ENCODE data around the gene ABHD17B. TPM values are rescaled to one million over a fixed set of nuclear protein-coding genes. Genes with fewer than 3 reads are reported as not detected.
A peak's percentile ranks its signal among the peaks of the same experiment; 100 is the strongest.

Gene ABHD17B
- total RNA-seq, 1 donor, result 65.2 TPM

GRCh38 chr9:71879644-71880174, 31.3 kb downstream of the ABHD17B start:
- DNase-seq (ENCODE audit: low read depth in 2 of 3, low spot score in 2 of 3), result no peak

GRCh38 chr9:71878327-71879274, 32.4 kb downstream of the ABHD17B start:
- DNase-seq (ENCODE audit: low read depth in 2 of 3, low spot score in 2 of 3), result no peak

- DNase-seq (ENCODE audit: low read depth in 2 of 3, low spot score in 2 of 3), result no peak
These were observed 34.2 kb downstream of the ABHD17B start for GRCh38 chr9:71876829-71877228.

- no peak for DNase-seq (ENCODE audit: low read depth in 2 of 3, low spot score in 2 of 3)
These were observed 34.9 kb downstream of the ABHD17B start for GRCh38 chr9:71876106-71876505.

- DNase-seq (ENCODE audit: low read depth in 2 of 3, low spot score in 2 of 3), result no peak
These were observed 35.6 kb downstream of the ABHD17B start for GRCh38 chr9:71875345-71875744.

- DNase-seq (ENCODE audit: low read depth in 2 of 3, low spot score in 2 of 3), result no peak
These were observed 47.4 kb downstream of the ABHD17B start for GRCh38 chr9:71863631-71864030.

GRCh38 chr9:71861618-71862017, 49.4 kb downstream of the ABHD17B start:
- no peak for DNase-seq (ENCODE audit: low read depth in 2 of 3, low spot score in 2 of 3)

GRCh38 chr9:71859939-71860338, 51.1 kb downstream of the ABHD17B start:
- peak in 2 of 3 donors; percentile 2 to 36 for DNase-seq (ENCODE audit: low read depth in 2 of 3, low spot score in 2 of 3)

GRCh38 chr9:71858812-71859211, 52.2 kb downstream of the ABHD17B start:
- no peak for DNase-seq (ENCODE audit: low read depth in 2 of 3, low spot score in 2 of 3)

GRCh38 chr9:71858102-71858798, 52.7 kb downstream of the ABHD17B start:
- no peak for DNase-seq (ENCODE audit: low read depth in 2 of 3, low spot score in 2 of 3)

GRCh38 chr9:71857159-71857558, 53.8 kb downstream of the ABHD17B start:
- DNase-seq (ENCODE audit: low read depth in 2 of 3, low spot score in 2 of 3), result no peak

- DNase-seq (ENCODE audit: low read depth in 2 of 3, low spot score in 2 of 3), result no peak
These were observed 56.2 kb downstream of the ABHD17B start for GRCh38 chr9:71854811-71855210.

GRCh38 chr9:71853084-71853483, 57.9 kb downstream of the ABHD17B start:
- no peak for DNase-seq (ENCODE audit: low read depth in 2 of 3, low spot score in 2 of 3)

- DNase-seq (ENCODE audit: low read depth in 2 of 3, low spot score in 2 of 3), result no peak
These were observed 60.0 kb downstream of the ABHD17B start for GRCh38 chr9:71850996-71851395.

- DNase-seq (ENCODE audit: low read depth in 2 of 3, low spot score in 2 of 3), result no peak
These were observed 63.1 kb downstream of the ABHD17B start for GRCh38 chr9:71847892-71848291.

GRCh38 chr9:71844808-71845207, 66.2 kb downstream of the ABHD17B start:
- DNase-seq (ENCODE audit: low read depth in 2 of 3, low spot score in 2 of 3), result no peak

GRCh38 chr9:71839668-71840067, 71.3 kb downstream of the ABHD17B start:
- no peak for DNase-seq (ENCODE audit: low read depth in 2 of 3, low spot score in 2 of 3)

- DNase-seq (ENCODE audit: low read depth in 2 of 3, low spot score in 2 of 3), result no peak
These were observed 75.4 kb downstream of the ABHD17B start for GRCh38 chr9:71835596-71835995.

- DNase-seq (ENCODE audit: low read depth in 2 of 3, low spot score in 2 of 3), result no peak
These were observed 80.1 kb downstream of the ABHD17B start for GRCh38 chr9:71830929-71831328.

GRCh38 chr9:71830153-71830552, 80.8 kb downstream of the ABHD17B start:
- DNase-seq (ENCODE audit: low read depth in 2 of 3, low spot score in 2 of 3), result no peak

GRCh38 chr9:71826279-71826678, 84.7 kb downstream of the ABHD17B start:
- no peak for DNase-seq (ENCODE audit: low read depth in 2 of 3, low spot score in 2 of 3)

GRCh38 chr9:71824257-71824656, 86.7 kb downstream of the ABHD17B start:
- peak in 1 of 3 donors; percentile 10 for DNase-seq (ENCODE audit: low read depth in 2 of 3, low spot score in 2 of 3)

All from hematopoietic multipotent progenitor cell (in vitro differentiated cells).